H1 (cell line): Measurements from ENCODE around the gene PHAX. TPM values are rescaled to one million over a fixed set of nuclear protein-coding genes. Genes with fewer than 3 reads are reported as not detected.

Experiments used
- CTCF ChIA-PET: fragments of 300-600 bp; sonication (Branson Sonifier 250); formaldehyde crosslinking; loops from one replicate; lab custom pipeline; 2021; ENCODE audit not compliant: partially characterized antibody; lab: Charles Lee
- POLR2A ChIA-PET: fragments of 300-600 bp; sonication (Branson Sonifier 250); formaldehyde crosslinking; loops from one replicate; lab custom pipeline; 2021; ENCODE audit warnings: inconsistent platforms; ENCODE audit not compliant: partially characterized antibody; lab: Charles Lee
- DNase-seq, 2 experiments: peaks; one replicate each; pipeline versions ENCODE4 v3.0.0 to v3.0.0-alpha.2; 2010 to 2022; ENCODE audit warnings: low spot score in 2 of 2, low read depth in 1 of 2, mixed read lengths in 1 of 2
- FAIRE-seq: peaks from 2 replicates; lab custom pipeline; 2011; peaks lifted over from hg19 to GRCh38; lab: Jason Lieb, UNC
- H2AFZ ChIP-seq: 2 replicates; pipeline ENCODE4 v1.8.1; 2012; ENCODE audit warnings: low read length, inconsistent platforms
- H2AK5ac ChIP-seq: 2 replicates; pipeline ENCODE4 v1.6.1; 2013; ENCODE audit warnings: low read depth, low read length
- H2BK120ac ChIP-seq: replicated peaks from 2 replicates; pipeline ENCODE3; 2013; ENCODE audit warnings: low read depth, low read length, inconsistent platforms
- H2BK12ac ChIP-seq: 2 replicates; pipeline ENCODE4 v1.6.1; 2013; ENCODE audit warnings: low read depth, low read length
- H2BK15ac ChIP-seq: 2 replicates; pipeline ENCODE4 v1.6.1; 2013; ENCODE audit warnings: low read length
- H2BK20ac ChIP-seq: 2 replicates; pipeline ENCODE4 v1.6.1; 2013; ENCODE audit warnings: low read length
- H2BK5ac ChIP-seq: 2 replicates; pipeline ENCODE4 v1.6.1; 2013; ENCODE audit warnings: low read depth, low read length
- H3K14ac ChIP-seq: 2 replicates; pipeline ENCODE4 v1.6.1; 2013; ENCODE audit warnings: inconsistent platforms; ENCODE audit not compliant: insufficient read length
- H3K18ac ChIP-seq: 2 replicates; pipeline ENCODE4 v1.6.1; 2013; ENCODE audit warnings: low read length; ENCODE audit errors: extremely low read depth
- H3K23ac ChIP-seq: 2 replicates; pipeline ENCODE4 v1.6.1; 2013; ENCODE audit warnings: inconsistent platforms; ENCODE audit not compliant: insufficient read length
- H3K23me2 ChIP-seq: 2 replicates; pipeline ENCODE4 v1.6.1; 2013; ENCODE audit warnings: low read depth, low read length
- H3K27ac ChIP-seq: 2 replicates; pipeline ENCODE4 v1.6.1; 2011; ENCODE audit warnings: low read depth, low read length, inconsistent platforms
- H3K27me3 ChIP-seq, 4 experiments: replicated peaks in 1 of 4; 1 replicate in 1 of 4; 2 replicates in 3 of 4; pipeline versions ENCODE4 v1.6.1 to v1.8.1; 2011 to 2013; ENCODE audit warnings: low read length in 3 of 4, mild to moderate bottlenecking in 3 of 4, inconsistent platforms in 2 of 4, mixed read lengths in 2 of 4, moderate library complexity in 1 of 4; ENCODE audit not compliant: control insufficient read depth in 3 of 4, insufficient read depth in 3 of 4; ENCODE audit errors: extremely low read depth in 1 of 4
- H3K36me3 ChIP-seq, 4 experiments: 2 replicates each; pipeline versions ENCODE4 v1.6.1 to v1.8.1; 2011 to 2013; ENCODE audit warnings: mild to moderate bottlenecking in 4 of 4, low read length in 3 of 4, moderate library complexity in 2 of 4, control low read depth in 1 of 4, inconsistent platforms in 1 of 4; ENCODE audit not compliant: insufficient read depth in 4 of 4, control insufficient read depth in 2 of 4
- H3K4ac ChIP-seq: replicated peaks from 2 replicates; pipeline ENCODE3; 2013; ENCODE audit warnings: low read length, low read depth, mixed read lengths, inconsistent platforms; ENCODE audit not compliant: insufficient read length
- H3K4me1 ChIP-seq, 4 experiments: replicated peaks in 1 of 4; 1 replicate in 1 of 4; 2 replicates in 3 of 4; pipeline versions ENCODE4 v1.6.1 to v1.8.1; 2011 to 2013; ENCODE audit warnings: low read length in 3 of 4, inconsistent platforms in 2 of 4, mixed read lengths in 1 of 4; ENCODE audit not compliant: insufficient read depth in 4 of 4, control insufficient read depth in 3 of 4
- H3K4me2 ChIP-seq, 2 experiments: 2 replicates each; pipeline versions ENCODE4 v1.6.1 to v1.8.1; 2011 to 2013; ENCODE audit warnings: low read depth in 2 of 2, low read length in 2 of 2, control low read depth in 1 of 2, inconsistent platforms in 1 of 2, mild to moderate bottlenecking in 1 of 2; ENCODE audit not compliant: insufficient read depth in 1 of 2
- H3K4me3 ChIP-seq, 4 experiments: fragments of 200-600, 300-600 bp in 1 of 4; sonication (generic), shearing (Covaris generic), sonication (Bioruptor Twin) in 1 of 4; 2 replicates each; pipeline versions ENCODE4 v1.5.1 to v1.8.1; 2011 to 2016; ENCODE audit warnings: low read length in 4 of 4, low read depth in 3 of 4, control low read depth in 2 of 4, inconsistent platforms in 2 of 4, mild to moderate bottlenecking in 2 of 4, mixed read lengths in 1 of 4, moderate library complexity in 1 of 4; ENCODE audit not compliant: insufficient read depth in 2 of 4; ENCODE audit errors: extremely low read depth in 1 of 4
- H3K56ac ChIP-seq: replicated peaks from 2 replicates; pipeline ENCODE3; 2013; ENCODE audit warnings: low read depth, mild to moderate bottlenecking, mixed read lengths, low read length, inconsistent platforms; ENCODE audit not compliant: insufficient read length
- H3K79me1 ChIP-seq: 2 replicates; pipeline ENCODE4 v1.6.1; 2013; ENCODE audit warnings: low read depth, low read length, control low read depth
- H3K79me2 ChIP-seq, 2 experiments: 2 replicates each; pipeline versions ENCODE4 v1.6.1 to v1.8.1; 2012 to 2013; ENCODE audit warnings: low read length in 2 of 2, mild to moderate bottlenecking in 2 of 2, inconsistent platforms in 1 of 2; ENCODE audit not compliant: insufficient read depth in 2 of 2, control insufficient read depth in 1 of 2
- H3K9ac ChIP-seq, 4 experiments: replicated peaks in 1 of 4; 1 replicate in 1 of 4; 2 replicates in 3 of 4; pipeline versions ENCODE4 v1.6.1 to v1.8.1; 2011 to 2013; ENCODE audit warnings: low read depth in 3 of 4, low read length in 3 of 4, control low read depth in 2 of 4, mild to moderate bottlenecking in 2 of 4, moderate library complexity in 2 of 4, inconsistent platforms in 1 of 4; ENCODE audit errors: extremely low read depth in 1 of 4
- H3K9me3 ChIP-seq, 2 experiments: 2 replicates each; pipeline versions ENCODE4 v1.6.1 to v1.8.1; 2012 to 2013; ENCODE audit warnings: mild to moderate bottlenecking in 2 of 2, moderate library complexity in 2 of 2, control low read depth in 1 of 2, inconsistent platforms in 1 of 2, low read depth in 1 of 2, low read length in 1 of 2, mixed read lengths in 1 of 2; ENCODE audit not compliant: insufficient read depth in 2 of 2
- H4K20me1 ChIP-seq, 2 experiments: replicated peaks in 1 of 2; 2 replicates each; pipeline versions ENCODE3 to v1.8.1; 2011 to 2013; ENCODE audit warnings: inconsistent platforms in 2 of 2, low read length in 2 of 2, mild to moderate bottlenecking in 1 of 2; ENCODE audit not compliant: insufficient read depth in 2 of 2, control insufficient read depth in 1 of 2
- H4K5ac ChIP-seq: 2 replicates; pipeline ENCODE4 v1.6.1; 2013; ENCODE audit warnings: low read length, low read depth, mixed read lengths, inconsistent platforms; ENCODE audit not compliant: insufficient read length
- H4K8ac ChIP-seq: 2 replicates; pipeline ENCODE4 v1.8.0; 2013; ENCODE audit warnings: mild to moderate bottlenecking, moderate library complexity, low read length, inconsistent platforms; ENCODE audit not compliant: insufficient read depth; ENCODE audit errors: extremely low read depth
- H4K91ac ChIP-seq: replicated peaks from 2 replicates; pipeline ENCODE3; 2013; ENCODE audit warnings: low read length, mixed read lengths, inconsistent platforms; ENCODE audit not compliant: insufficient read length
- ASH2L ChIP-seq: fragments of 200-600, 300-600 bp; sonication (generic); IDR thresholded peaks from one replicate; pipeline ENCODE4 v1.7.1; 2017; ENCODE audit warnings: low read length
- CBX8 ChIP-seq: fragments of 300-800, 300-1000 bp; sonication (generic); IDR thresholded peaks from 2 replicates; pipeline ENCODE4 v1.7.1; 2016; ENCODE audit warnings: low read depth, low read length, borderline replicate concordance
- CHD2 ChIP-seq: IDR thresholded peaks from 2 replicates; pipeline ENCODE4 v1.6.1; 2012; ENCODE audit warnings: low read length, improper control_type of control experiment
- EP300 ChIP-seq, 2 experiments: IDR thresholded peaks; 1 replicate in 1 of 2; 2 replicates in 1 of 2; pipeline ENCODE4 v1.6.1; 2011 to 2012; ENCODE audit warnings: low read depth in 2 of 2, low read length in 2 of 2, mild to moderate bottlenecking in 2 of 2, borderline replicate concordance in 1 of 2, inconsistent platforms in 1 of 2, moderate library complexity in 1 of 2
- NRF1 ChIP-seq: IDR thresholded peaks from 2 replicates; pipeline ENCODE4 v1.6.1; 2011; ENCODE audit warnings: mild to moderate bottlenecking, low read depth, low read length, improper control_type of control experiment
- RFX5 ChIP-seq: IDR thresholded peaks from 2 replicates; pipeline ENCODE4 v1.6.1; 2011; ENCODE audit warnings: low read depth, low read length, improper control_type of control experiment, borderline replicate concordance
- SP1 ChIP-seq: IDR thresholded peaks from 2 replicates; pipeline ENCODE4 v1.6.1; 2011; ENCODE audit warnings: low read depth, low read length
- SP4 ChIP-seq: IDR thresholded peaks from 2 replicates; pipeline ENCODE4 v1.6.1; 2012; ENCODE audit warnings: low read length, inconsistent platforms
- TAF1 ChIP-seq: IDR thresholded peaks from 2 replicates; pipeline ENCODE4 v1.6.1; 2011; ENCODE audit warnings: mild to moderate bottlenecking, low read depth, low read length
- TCF12 ChIP-seq: IDR thresholded peaks from 2 replicates; pipeline ENCODE4 v1.6.1; 2011; ENCODE audit warnings: low read depth, mild to moderate bottlenecking, low read length
- WGBS, 2 experiments: shearing (Covaris generic) in 1 of 2; methylation state at CpG; one replicate each; pipeline versions ENCODE4 v1.1.6 to v1.1.7; 2013 to 2015; ENCODE audit warnings: low lambda C conversion rate in 2 of 2, mixed read lengths in 2 of 2, inconsistent platforms in 1 of 2, low coverage in 1 of 2, missing lambda C conversion rate in 1 of 2; ENCODE audit not compliant: insufficient replicate concordance in 2 of 2, insufficient coverage in 1 of 2, insufficient read length in 1 of 2; ENCODE audit errors: extremely low coverage in 1 of 2, missing lambda C conversion rate in 1 of 2; 5-methylcytosine and 5-hydroxymethylcytosine counted together
- polyA plus RNA-seq, 7 experiments: library from polyadenylated mRNA; depleted of rRNA in 3 of 7; stranded (reverse) in 5 of 7; unstranded in 2 of 7; fragments of >200 nt in 5 of 7; fragments of 200-250 nt in 2 of 7; gene quantifications; 1 replicate in 5 of 7; 2 replicates in 1 of 7; 4 replicates in 1 of 7; pipeline versions ENCODE4 v1.2.1 to v1.2.3, GENCODE V29; 2011 to 2013; ENCODE audit warnings: missing spikeins in 2 of 7, mixed read lengths in 2 of 7
- total RNA-seq: library from RNA; stranded (reverse); fragmentation: NEBNext Ultra II Directional; extraction: Animal tissue kit (Norgen Biotek cat#: 25700); gene quantifications from 2 replicates; pipeline ENCODE4 v1.2.1, GENCODE V29; 2021

PHAX gene
- total and polyA plus RNA-seq, 2 of the 8 experiments (the other 6 are each of a cell fraction or from before 2014, with no cell fraction given): 32.1 to 59.5 TPM

DNA sequence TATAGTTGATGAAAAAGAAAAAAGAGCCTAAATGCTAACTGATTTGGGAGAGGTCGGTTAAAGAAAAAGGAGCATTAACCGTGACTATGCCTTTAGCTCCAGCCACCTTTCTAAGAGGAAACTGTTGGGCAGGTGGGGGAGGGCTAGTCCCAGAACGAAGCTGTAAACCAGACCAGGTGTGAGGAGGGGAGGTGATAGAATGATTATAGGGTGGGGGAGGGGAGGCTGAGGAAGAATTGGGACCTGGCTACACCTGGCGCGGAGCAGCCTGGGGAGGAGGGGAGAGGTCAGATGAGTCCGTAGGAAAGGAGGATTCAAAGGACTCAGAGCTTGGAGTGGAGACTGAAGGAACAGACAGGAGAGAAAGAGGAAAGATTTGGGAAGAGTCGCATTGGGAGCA, 73.4 kb downstream of the PHAX start:
- POLR2A ChIA-PET: interaction anchor here (0.7 to 10.8 kb wide), 7 partner anchors 9 to 157 kb away, joined by 3 to 146 read pairs (median 3); partner anchors contain the start of genes LMNB1 and PHAX
- WGBS, 2 experiments: 44% methylated on average over 5 of the region's 7 CpGs; no CpG with 5 or more reads in 1 of the 2 experiments
- H4K91ac ChIP-seq: no peak overlapping the region

More for the DNA sequence above, 73.4 kb downstream of the PHAX start:
- no peaks in the 10 kb centered on the region for H3K9me3 ChIP-seq
- no peaks in the 10 kb centered on the region for H3K27me3 ChIP-seq
- H3K14ac ChIP-seq: no peak overlapping the region
- TF ChIP-seq SP4 (no peak), SP1 (peak; percentile 64; the same call in 1 of the 2 replicates), CHD2 (0 out of 2 replicates have a peak, but pooled peaks have one; percentile 8), TCF12 (peak; percentile 97), EP300 (IDR thresholded peaks at IDR 0.05; ENCODE audit: borderline replicate concordance in 1 of 2, low read depth in 2 of 2, low read length in 2 of 2) (peak in 1 of 2 experiments; percentile 14; a peak in 1 of 3 replicates), CBX8 (no peak), TAF1 (0 out of 2 replicates have a peak, but pooled peaks have one; percentile 48), RFX5 (no peak), NRF1 (no peak), ASH2L (peak; percentile 63)
- peak overlapping the region; percentile 71; the same call in 1 of the 2 replicates for H2BK5ac ChIP-seq
- H3K23me2 ChIP-seq: no peaks in the 10 kb centered on the region
- no peak overlapping the region for H3K4ac ChIP-seq
- peak overlapping the region; percentile 95; the same call in 1 of the 2 replicates for H2BK20ac ChIP-seq
- no peak overlapping the region for H4K5ac ChIP-seq
- no peak overlapping the region; the same call in 1 of the 2 replicates for H3K18ac ChIP-seq
- 0 out of 2 replicates have a peak overlapping the region, but pooled peaks have one; percentile 68 for H2BK12ac ChIP-seq
- peak overlapping the region; percentile 70; the same call in 1 of the 2 replicates for H2AFZ ChIP-seq
- H3K36me3 ChIP-seq: no peaks in the 10 kb centered on the region
- peak overlapping the region; percentile 30 to 36; a peak in 3 of 4 replicates for H3K4me2 ChIP-seq
- H3K4me1 ChIP-seq: peaks cover 6 to 22% (median 10%) of the 10 kb centered on the region in 4 experiments; a peak in 6 of 7 replicates
- no peak for DNase-seq
- H4K20me1 ChIP-seq: no peaks in the 10 kb centered on the region
- CTCF ChIA-PET: interaction anchor here (0.7 to 11.4 kb wide), 9 partner anchors 12 to 183 kb away, joined by 3 to 251 read pairs (median 33); partner anchors contain the start of gene LMNB1
- no peak overlapping the region for H2AK5ac ChIP-seq
- H2BK120ac ChIP-seq: no peak overlapping the region
- FAIRE-seq: no peak
- H3K9ac ChIP-seq: no peak overlapping the region
- no peaks in the 10 kb centered on the region; the same call in 1 of the 2 replicates for H3K79me1 ChIP-seq
- no peak overlapping the region for H3K23ac ChIP-seq
- no peak overlapping the region for H3K56ac ChIP-seq
- H3K79me2 ChIP-seq: no peaks in the 10 kb centered on the region
- no peak overlapping the region for H4K8ac ChIP-seq
- no peak overlapping the region for H3K4me3 ChIP-seq
- no peak overlapping the region for H2BK15ac ChIP-seq
- H3K27ac ChIP-seq: no peak overlapping the region
